OCI-LY1 (cell line): ENCODE data around the gene DCUN1D2.

ENCODE experiments used
- EZH2 ChIP-seq: fragments of 200-600 bp; sonication (generic), shearing (Covaris generic); IDR thresholded peaks from 2 replicates; pipeline ENCODE4 v1.8.0; 2017; ENCODE audit warnings: borderline replicate concordance, mixed run types, mild to moderate bottlenecking, antibody characterized with exemption, low read length, moderate library complexity, mixed read lengths
- TF ChIP-seq, protein P1 (sequence below): fragments of 200-600 bp; sonication (generic), shearing (Covaris generic); IDR thresholded peaks from 2 replicates; pipeline ENCODE4 v1.5.1; 2017; ENCODE audit warnings: mild to moderate bottlenecking, antibody characterized with exemption, low read length, moderate library complexity, mixed read lengths

DNA sequence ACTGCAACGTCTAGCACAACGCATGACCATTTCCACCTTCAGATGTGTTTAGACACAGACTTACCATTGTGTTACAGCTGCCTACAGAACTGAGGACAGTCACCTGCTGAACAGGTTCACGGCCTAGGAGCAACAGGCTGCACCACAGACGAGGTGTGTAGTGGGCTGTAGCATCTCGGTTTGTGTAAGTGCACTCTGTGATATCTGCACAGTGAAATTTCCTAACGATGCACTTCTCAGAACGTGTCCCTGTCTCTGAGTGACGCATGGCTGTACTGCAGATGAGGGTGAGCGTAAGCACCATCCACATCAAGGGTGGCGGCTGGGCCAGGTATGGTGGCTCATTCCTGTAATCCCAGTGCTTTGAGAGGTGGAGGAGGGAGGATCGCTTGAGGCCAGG, 15.2 kb downstream of the DCUN1D2 start:
- TF ChIP-seq, protein P1, sequence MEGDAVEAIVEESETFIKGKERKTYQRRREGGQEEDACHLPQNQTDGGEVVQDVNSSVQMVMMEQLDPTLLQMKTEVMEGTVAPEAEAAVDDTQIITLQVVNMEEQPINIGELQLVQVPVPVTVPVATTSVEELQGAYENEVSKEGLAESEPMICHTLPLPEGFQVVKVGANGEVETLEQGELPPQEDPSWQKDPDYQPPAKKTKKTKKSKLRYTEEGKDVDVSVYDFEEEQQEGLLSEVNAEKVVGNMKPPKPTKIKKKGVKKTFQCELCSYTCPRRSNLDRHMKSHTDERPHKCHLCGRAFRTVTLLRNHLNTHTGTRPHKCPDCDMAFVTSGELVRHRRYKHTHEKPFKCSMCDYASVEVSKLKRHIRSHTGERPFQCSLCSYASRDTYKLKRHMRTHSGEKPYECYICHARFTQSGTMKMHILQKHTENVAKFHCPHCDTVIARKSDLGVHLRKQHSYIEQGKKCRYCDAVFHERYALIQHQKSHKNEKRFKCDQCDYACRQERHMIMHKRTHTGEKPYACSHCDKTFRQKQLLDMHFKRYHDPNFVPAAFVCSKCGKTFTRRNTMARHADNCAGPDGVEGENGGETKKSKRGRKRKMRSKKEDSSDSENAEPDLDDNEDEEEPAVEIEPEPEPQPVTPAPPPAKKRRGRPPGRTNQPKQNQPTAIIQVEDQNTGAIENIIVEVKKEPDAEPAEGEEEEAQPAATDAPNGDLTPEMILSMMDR: no peak
- no peak for TF ChIP-seq EZH2
